Adrenal gland (tissue), 5 donors: ENCODE results near the gene SMG6.
"Not testable (repeated sequence)": the region's sequence is repeated elsewhere in the genome, so short reads cannot be mapped to it uniquely, and the experiment has no call there.

Experiments
- CTCF ChIP-seq, 6 experiments: fragments of 450-650 bp in 4 of 6; fragments of 200-600 bp in 2 of 6; sonication (generic) in 1 of 6; IDR thresholded peaks; 1 replicate in 5 of 6; 2 replicates in 1 of 6; pipeline versions ENCODE4 v1.5.1 to v1.8.0; 2016 to 2021; ENCODE audit warnings: antibody characterized with exemption in 6 of 6, mild to moderate bottlenecking in 2 of 6, moderate library complexity in 1 of 6
- POLR2A ChIP-seq, 2 donors: fragments of 450-650 bp; IDR thresholded peaks; one replicate each; pipeline ENCODE4 v1.6.1; 2017; ENCODE audit warnings: antibody characterized with exemption in 2 of 2, mild to moderate bottlenecking in 2 of 2, moderate library complexity in 1 of 2
- donor health status: DM: no; HTN: no; CAD: no.

DNA sequence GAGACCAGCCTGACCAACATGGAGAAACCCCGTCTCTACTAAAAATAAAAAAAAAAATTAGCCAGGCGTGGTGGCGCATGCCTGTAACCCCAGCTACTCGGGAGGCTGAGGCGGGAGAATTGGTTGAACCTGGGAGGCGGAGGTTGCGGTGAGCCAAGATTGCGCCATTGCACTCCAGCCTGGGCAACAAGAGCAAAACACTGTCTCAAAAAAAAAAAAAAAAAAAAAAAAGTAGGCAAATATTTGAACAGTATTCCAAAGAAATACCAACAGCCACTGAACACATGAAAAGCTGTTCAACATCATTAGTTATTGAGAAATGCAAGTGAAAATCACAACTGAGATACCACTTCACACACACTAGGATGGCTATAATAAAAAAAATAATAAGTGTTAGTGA lies 160.9 kb downstream of the SMG6 start:
- not testable (repeated sequence) for TF ChIP-seq CTCF, POLR2A (IDR thresholded peaks at IDR 0.05)
